HFF-Myc (cell line): Measurements from ENCODE around the gene SERPINH1.

Experiments
- DNase-seq: peaks from one replicate; pipeline ENCODE4 v3.0.0-alpha.2; 2011; ENCODE audit warnings: low read depth; ENCODE audit errors: extremely low read depth
- H3K4me3 ChIP-seq: replicated peaks from 2 replicates; pipeline ENCODE4 v1.5.1; 2011; ENCODE audit warnings: low read depth, mild to moderate bottlenecking, control low read depth, low read length
- CTCF ChIP-seq: IDR thresholded peaks from 2 replicates; pipeline ENCODE4 v1.5.1; 2012; ENCODE audit warnings: mild to moderate bottlenecking, low read depth, low read length, control low read depth; ENCODE audit errors: missing control alignments

Gene SERPINH1

DNA sequence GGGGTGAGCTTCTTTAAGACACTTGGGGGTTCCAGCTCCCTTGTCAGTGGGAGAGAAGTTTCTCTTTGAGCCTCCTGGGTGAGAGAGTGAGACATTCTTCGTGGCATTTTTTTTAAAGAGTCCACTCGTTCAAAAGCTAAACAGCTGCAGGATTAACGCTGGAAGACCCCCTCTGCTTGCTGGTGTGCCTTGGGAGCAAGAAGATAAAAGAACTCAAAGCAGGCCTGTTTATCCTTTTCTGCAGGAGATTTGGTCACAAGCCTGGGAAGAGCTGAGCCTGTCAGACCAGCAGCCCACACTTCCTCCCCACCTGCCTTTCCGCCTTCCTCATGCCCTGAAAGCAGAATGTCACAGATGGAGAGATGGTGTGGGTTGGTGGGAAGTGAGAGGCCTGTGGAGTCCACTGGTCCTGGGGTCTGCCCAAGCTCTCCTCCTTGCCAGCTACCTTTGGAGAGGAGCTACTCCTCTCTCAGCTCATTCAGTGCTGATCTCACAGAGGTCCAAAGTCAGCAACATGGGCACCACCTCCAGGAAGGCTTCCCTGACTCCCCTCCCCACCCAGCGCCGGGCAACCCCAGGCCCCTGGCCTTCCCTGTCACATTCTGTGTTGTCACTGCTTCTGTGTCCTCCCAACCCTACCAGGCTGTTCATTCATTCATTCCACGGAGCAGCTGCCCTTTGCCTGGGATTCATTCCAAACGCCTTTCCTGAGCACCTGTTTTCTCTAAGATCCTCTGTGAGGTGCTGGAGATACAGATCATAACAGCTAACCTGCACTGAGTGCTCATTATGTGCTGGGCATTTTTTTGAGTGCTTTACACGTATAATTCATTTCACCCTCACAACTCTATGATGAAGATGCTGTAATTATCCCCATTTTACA lies 43.0 kb upstream of the SERPINH1 start:
- TF ChIP-seq CTCF = no peak
- no peak for DNase-seq
- no peak overlapping the region for H3K4me3 ChIP-seq

DNA sequence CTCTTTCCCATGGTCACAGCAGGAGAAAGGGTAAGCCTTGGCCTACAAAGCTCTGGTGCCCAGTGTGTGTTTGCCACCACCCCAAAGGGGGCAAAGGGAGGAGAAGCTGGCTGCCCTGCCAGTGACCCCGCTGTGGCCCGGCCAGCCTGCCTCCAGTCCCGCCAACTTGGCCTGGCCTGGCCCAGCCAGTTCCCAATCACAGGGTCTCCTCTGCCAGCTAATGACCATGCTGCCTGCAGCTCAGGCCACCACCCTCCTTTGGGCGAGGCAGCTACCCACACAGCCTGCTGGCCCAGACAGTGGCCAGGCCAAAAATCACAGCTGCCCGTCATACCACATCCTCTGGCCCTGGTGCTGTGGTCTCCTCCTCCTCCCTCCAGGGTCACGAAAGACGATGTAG lies 41.4 kb upstream of the SERPINH1 start:
- DNase-seq = no peak
- no peak overlapping the region for H3K4me3 ChIP-seq
- no peak for TF ChIP-seq CTCF

DNA sequence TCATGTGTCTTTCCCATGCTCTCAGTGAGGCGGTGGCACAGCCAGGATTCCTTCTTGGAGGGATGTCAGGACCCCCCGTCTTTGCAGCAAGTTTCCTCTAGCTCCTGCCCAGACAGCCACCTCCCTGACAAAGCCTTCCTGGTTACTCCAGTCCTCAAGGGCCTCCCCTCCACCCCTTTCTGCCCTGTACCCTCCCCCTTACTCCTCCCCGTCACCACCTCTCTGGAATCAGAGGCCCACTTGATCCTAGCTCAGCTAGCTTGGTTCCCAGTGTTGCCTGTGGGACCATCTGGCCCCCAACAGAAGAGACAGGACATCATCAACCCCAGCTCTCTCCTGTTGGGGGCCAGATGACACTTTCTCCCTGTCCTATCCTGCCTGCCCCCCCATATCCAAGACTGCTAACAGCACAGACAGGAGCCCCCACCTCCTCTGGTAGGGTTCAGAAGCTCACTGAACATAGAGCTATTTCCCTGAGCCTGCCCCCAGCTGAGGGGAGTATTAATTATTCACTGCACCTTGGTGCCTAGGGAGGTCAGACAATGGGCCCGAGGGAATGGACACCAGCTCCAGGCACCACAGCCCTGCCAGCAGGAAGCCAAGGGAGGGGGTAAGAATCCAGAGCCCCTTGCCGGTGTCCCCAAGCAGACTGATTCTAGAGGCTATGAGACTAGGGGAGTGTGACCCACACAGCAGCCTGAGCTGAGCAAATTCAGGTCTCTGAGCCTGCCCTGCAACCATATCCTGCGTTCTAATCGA lies 39.6 kb upstream of the SERPINH1 start:
- H3K4me3 ChIP-seq = no peak overlapping the region
- no peak for DNase-seq
- TF ChIP-seq CTCF = no peak

GRCh38 chr11:75523189-75523588 lies 38.9 kb upstream of the SERPINH1 start:
- no peak for TF ChIP-seq CTCF
- DNase-seq = no peak
- H3K4me3 ChIP-seq = no peak overlapping the region

DNA sequence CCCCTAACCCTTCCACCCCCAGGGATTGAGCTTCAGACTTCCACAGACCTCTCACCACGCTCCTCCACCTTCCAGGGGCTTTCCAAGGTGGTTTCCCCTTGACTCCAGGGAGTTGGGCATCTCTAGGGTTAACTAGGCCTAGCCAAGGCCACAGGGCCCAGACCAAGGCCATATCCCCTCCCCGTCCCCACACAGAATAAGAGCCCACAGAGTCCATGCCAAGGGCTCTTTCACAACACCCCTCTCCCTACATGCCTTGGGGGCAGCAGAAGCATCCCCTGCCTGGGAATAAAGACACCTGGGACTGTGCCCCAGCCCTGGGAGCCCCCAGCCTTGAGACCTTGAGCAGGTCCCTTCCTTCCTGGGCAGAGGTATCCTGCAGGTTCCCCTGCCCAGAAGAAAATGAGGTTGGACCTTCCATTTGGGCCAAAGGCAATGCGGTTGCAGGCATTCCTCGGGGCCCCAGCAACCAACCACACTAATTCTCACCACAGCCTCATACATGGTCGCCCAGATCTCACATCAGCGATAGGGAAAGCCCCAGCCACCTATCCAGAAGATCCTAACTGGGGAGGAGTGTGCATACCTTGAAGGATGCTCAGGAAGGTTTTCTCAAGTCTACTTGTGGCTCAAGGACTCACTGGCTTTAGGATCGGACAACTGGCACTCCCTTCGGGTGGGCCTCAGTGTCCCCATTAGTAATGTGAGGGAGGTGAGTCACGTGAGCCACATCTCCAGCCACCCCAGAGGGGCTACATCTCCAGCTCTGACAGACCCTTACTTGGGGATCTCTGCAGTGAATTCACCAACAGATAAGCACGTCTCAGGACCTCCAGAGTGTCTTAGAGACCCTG lies 38.0 kb upstream of the SERPINH1 start:
- DNase-seq = no peak
- no peak overlapping the region for H3K4me3 ChIP-seq
- no peak for TF ChIP-seq CTCF

DNA sequence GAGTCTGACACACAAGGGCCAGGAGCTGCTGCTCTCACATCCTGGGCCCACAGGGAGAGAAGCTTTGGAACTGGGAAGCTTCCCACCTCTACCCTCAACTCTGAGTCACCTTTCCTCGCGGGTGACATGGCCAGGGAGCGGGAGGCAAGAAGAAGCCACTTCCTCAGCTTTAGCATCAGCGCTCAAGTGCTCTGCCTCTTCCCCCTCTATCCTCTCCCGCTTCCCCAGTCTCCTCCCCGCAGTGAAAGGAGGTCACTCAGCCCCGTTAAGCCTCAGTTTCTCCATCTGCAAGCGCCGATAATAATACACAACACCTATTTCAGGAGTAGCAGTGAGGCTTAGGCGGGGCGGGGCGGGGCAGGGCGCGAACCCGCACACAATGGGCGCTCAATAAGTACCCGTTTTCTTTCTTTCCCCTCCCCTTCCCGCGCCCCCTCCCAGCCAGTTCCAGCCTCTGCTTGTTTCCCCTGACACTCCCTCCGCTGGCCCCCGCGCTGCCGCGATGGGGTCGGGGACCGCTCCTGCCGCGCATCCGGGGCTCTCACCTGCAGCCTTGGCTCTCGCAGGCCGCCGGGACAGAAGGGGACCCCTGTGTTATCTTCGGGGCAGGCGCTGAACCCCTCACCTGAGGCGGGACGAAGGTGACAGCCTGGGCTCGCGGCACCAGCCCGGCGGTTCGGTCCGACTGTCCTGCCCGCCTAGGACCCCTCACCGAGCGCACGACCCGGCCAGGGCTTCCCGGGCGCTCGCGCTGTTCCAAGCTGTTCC lies 37.2 kb upstream of the SERPINH1 start:
- TF ChIP-seq CTCF = no peak
- H3K4me3 ChIP-seq = peak overlapping the region; percentile 45
- DNase-seq = no peak
